HG03457 (cell line): ENCODE data around the gene EDEM3.

Source experiments
- ATAC-seq: cut with Tn5 transposase; IDR thresholded peaks from one replicate; pipeline ENCODE4 v1.9.1; 2021; ENCODE audit warnings: moderate number of reproducible peaks; ENCODE audit not compliant: unreplicated experiment

Gene EDEM3

GRCh38 chr1:184640505-184640904 is 114.2 kb downstream of the EDEM3 start:
- ATAC-seq: no peak
